ENCODE results near the gene KCNAB1.

KCNAB1 gene

GRCh38 chr3:156334841-156335545 is 214.6 kb downstream of the KCNAB1 start:
- DNase-seq: no peak

GRCh38 chr3:156339491-156339890 is 219.1 kb downstream of the KCNAB1 start:
- no peak for DNase-seq

- DNase-seq: no peak
These were observed 221.0 kb downstream of the KCNAB1 start for GRCh38 chr3:156341332-156341731.

- DNase-seq: no peak
These were observed 221.5 kb downstream of the KCNAB1 start for GRCh38 chr3:156341831-156342416.

- no peak for DNase-seq
These were observed 223.8 kb downstream of the KCNAB1 start for GRCh38 chr3:156344215-156344614.

GRCh38 chr3:156349111-156349510 is 228.7 kb downstream of the KCNAB1 start:
- DNase-seq: no peak

GRCh38 chr3:156349978-156350377 is 229.6 kb downstream of the KCNAB1 start:
- DNase-seq: no peak

- DNase-seq: no peak
These were observed 230.4 kb downstream of the KCNAB1 start for GRCh38 chr3:156350781-156351180.

- DNase-seq: no peak
These were observed 231.4 kb downstream of the KCNAB1 start for GRCh38 chr3:156351783-156352182.

GRCh38 chr3:156352728-156353127 is 232.3 kb downstream of the KCNAB1 start:
- no peak for DNase-seq

- DNase-seq: no peak
These were observed 233.2 kb downstream of the KCNAB1 start for GRCh38 chr3:156353563-156353962.

GRCh38 chr3:156356537-156357363 is 236.4 kb downstream of the KCNAB1 start:
- DNase-seq: no peak

GRCh38 chr3:156358232-156358631 is 237.9 kb downstream of the KCNAB1 start:
- DNase-seq: no peak

- no peak for DNase-seq
These were observed 239.0 kb downstream of the KCNAB1 start for GRCh38 chr3:156359368-156359767.

- DNase-seq: no peak
These were observed 239.7 kb downstream of the KCNAB1 start for GRCh38 chr3:156360083-156360482.

GRCh38 chr3:156360963-156361362 is 240.6 kb downstream of the KCNAB1 start:
- no peak for DNase-seq

GRCh38 chr3:156366559-156366958 is 246.2 kb downstream of the KCNAB1 start:
- no peak for DNase-seq

- no peak for DNase-seq
These were observed 247.8 kb downstream of the KCNAB1 start for GRCh38 chr3:156368189-156368588.

- no peak for DNase-seq
These were observed 251.3 kb downstream of the KCNAB1 start for GRCh38 chr3:156371701-156372100.

- DNase-seq: no peak
These were observed 252.7 kb downstream of the KCNAB1 start for GRCh38 chr3:156373095-156373494.

GRCh38 chr3:156373654-156374053 is 253.3 kb downstream of the KCNAB1 start:
- DNase-seq: no peak

- DNase-seq: no peak
These were observed 255.8 kb downstream of the KCNAB1 start for GRCh38 chr3:156376199-156376598.

- no peak for DNase-seq
These were observed 256.9 kb downstream of the KCNAB1 start for GRCh38 chr3:156377266-156377665.

GRCh38 chr3:156377718-156378117 is 257.3 kb downstream of the KCNAB1 start:
- no peak for DNase-seq
